ENCODE measurements around the gene PLEKHH3.

DNA sequence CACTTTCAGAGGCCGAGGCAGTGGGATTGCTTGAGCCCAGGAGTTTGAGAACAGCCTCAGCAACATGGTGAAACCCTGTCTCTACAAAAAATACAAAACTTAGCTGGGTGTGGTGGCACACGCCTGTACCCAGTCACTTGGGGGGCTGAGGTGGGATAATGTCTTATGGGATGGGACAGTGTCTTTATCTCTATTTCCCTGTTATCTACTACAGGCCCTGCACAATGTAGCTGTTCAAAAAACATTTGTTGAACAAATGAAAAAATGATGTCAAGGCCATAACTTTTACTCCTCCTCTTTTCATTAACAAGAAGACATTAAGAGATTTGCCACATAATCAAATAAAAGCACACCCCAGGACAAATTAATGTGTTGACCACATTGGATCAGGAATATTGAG, 53.5 kb downstream of the PLEKHH3 start:
- TF ChIP-seq CTCF (IDR thresholded peaks at IDR 0.05) (no peak), POLR2AphosphoS5 (IDR thresholded peaks at IDR 0.05) (no peak)

Data from suprapubic skin (tissue), 3 donors.